HepG2 (cell line): ENCODE results near the gene CD19. TPM values are rescaled to one million over a fixed set of nuclear protein-coding genes. Genes with fewer than 3 reads are reported as not detected.

Experiments used
- ETV6 ChIP-seq: sonication (generic); formaldehyde crosslinking; conservative IDR thresholded peaks from 2 replicates; pipeline ENCODE4 v1.4.0; 2020; ENCODE audit warnings: missing genetic modification reagents
- FOXC1 ChIP-seq: sonication (generic); formaldehyde crosslinking; IDR thresholded peaks from 2 replicates; pipeline ENCODE4 v1.8.0; 2022; ENCODE audit warnings: mild to moderate bottlenecking, missing genetic modification reagents, borderline replicate concordance
- HDAC2 ChIP-seq: sonication (generic); formaldehyde crosslinking; IDR thresholded peaks from 2 replicates; pipeline ENCODE4 v1.4.0; 2020; ENCODE audit warnings: missing genetic modification reagents
- HMGA1 ChIP-seq: sonication (generic); formaldehyde crosslinking; conservative IDR thresholded peaks from 2 replicates; pipeline ENCODE4 v1.4.0; 2020; ENCODE audit warnings: missing genetic modification reagents
- MYC ChIP-seq: sonication (generic); formaldehyde crosslinking; IDR thresholded peaks from 2 replicates; pipeline ENCODE4 v1.9.0; 2021; ENCODE audit warnings: missing genetic modification reagents, borderline replicate concordance
- SRSF4 ChIP-seq: fragments of 200-400 bp; formaldehyde crosslinking; IDR thresholded peaks from one replicate; pipeline ENCODE4 v1.6.1; 2018; ENCODE audit warnings: mild to moderate bottlenecking, low read depth, low read length, moderate library complexity; ENCODE audit not compliant: poor library complexity, severe bottlenecking
- TOPORS ChIP-seq: sonication (generic); formaldehyde crosslinking; IDR thresholded peaks from 2 replicates; pipeline ENCODE4 v1.8.0; 2023; ENCODE audit warnings: mild to moderate bottlenecking, missing genetic modification reagents
- ZFP36L2 ChIP-seq: sonication (generic); formaldehyde crosslinking; IDR thresholded peaks from 2 replicates; pipeline ENCODE4 v1.4.0; 2020; ENCODE audit warnings: missing genetic modification reagents
- ZFX ChIP-seq: sonication (generic); formaldehyde crosslinking; IDR thresholded peaks from 2 replicates; pipeline ENCODE4 v1.4.0; 2020; ENCODE audit warnings: mild to moderate bottlenecking, low read depth, missing genetic modification reagents, moderate library complexity
- ZNF224 ChIP-seq: sonication (generic); formaldehyde crosslinking; IDR thresholded peaks from 2 replicates; pipeline ENCODE4 v1.5.0; 2020; ENCODE audit warnings: mild to moderate bottlenecking, missing genetic modification reagents
- ZNF282 ChIP-seq: fragments of 450-650 bp; IDR thresholded peaks from 2 replicates; pipeline ENCODE4 v1.6.1; 2018; ENCODE audit not compliant: partially characterized antibody
- ZNF329 ChIP-seq: sonication (generic); formaldehyde crosslinking; IDR thresholded peaks from 2 replicates; pipeline ENCODE4 v1.9.0; 2021; ENCODE audit warnings: low read depth, mild to moderate bottlenecking, missing genetic modification reagents
- ZNF33B ChIP-seq: sonication (generic); formaldehyde crosslinking; IDR thresholded peaks from 2 replicates; pipeline ENCODE4 v1.5.1; 2020; ENCODE audit warnings: mild to moderate bottlenecking, missing genetic modification reagents
- ZNF468 ChIP-seq: sonication (generic); formaldehyde crosslinking; IDR thresholded peaks from 2 replicates; pipeline ENCODE4 v1.8.0; 2022; ENCODE audit warnings: mild to moderate bottlenecking, moderate library complexity, missing genetic modification reagents
- ZNF713 ChIP-seq: sonication (generic); formaldehyde crosslinking; IDR thresholded peaks from 2 replicates; pipeline ENCODE4 v1.4.0; 2020; ENCODE audit warnings: mild to moderate bottlenecking, missing genetic modification reagents
- polyA plus RNA-seq, 8 experiments: library from polyadenylated mRNA; depleted of rRNA in 3 of 8; stranded (reverse) in 7 of 8; unstranded in 1 of 8; fragments of >200 nt; fragmentation: Illumina TruSeq in 4 of 8; extraction: Trizol in 4 of 8; gene quantifications; 2 replicates each; pipeline versions ENCODE4 v1.2.1 to v1.2.3, GENCODE V29; 2011 to 2016; ENCODE audit warnings: low read depth in 4 of 8, missing spikeins in 1 of 8, mixed read lengths in 1 of 8; ENCODE audit not compliant: insufficient read depth in 1 of 8
- total RNA-seq, 5 experiments: library from RNA; depleted of rRNA; stranded (reverse); fragments of >200 nt; fragmentation: Illumina TruSeq; extraction: Trizol; gene quantifications; 2 replicates each; pipeline ENCODE4 v1.2.3, GENCODE V29; 2016; ENCODE audit warnings: low read depth in 1 of 5
- TF ChIP-seq, protein P1 (sequence below): sonication (generic); formaldehyde crosslinking; IDR thresholded peaks from 2 replicates; pipeline ENCODE4 v1.4.0; 2020; ENCODE audit warnings: missing genetic modification reagents
- TF ChIP-seq, protein P2 (sequence below): sonication (generic); formaldehyde crosslinking; conservative IDR thresholded peaks from 2 replicates; pipeline ENCODE4 v1.8.0; 2022; ENCODE audit warnings: low read depth, missing genetic modification reagents
- TF ChIP-seq, protein P3 (sequence below): sonication (generic); formaldehyde crosslinking; IDR thresholded peaks from 2 replicates; pipeline ENCODE4; 2020; ENCODE audit warnings: missing genetic modification reagents, mild to moderate bottlenecking, borderline replicate concordance
- TF ChIP-seq, protein P4 (sequence below): IDR thresholded peaks from 2 replicates; pipeline ENCODE4 v1.6.1; 2016
- TF ChIP-seq, protein P5 (sequence below): sonication (generic); formaldehyde crosslinking; IDR thresholded peaks from 2 replicates; pipeline ENCODE4 v1.4.0; 2020; ENCODE audit warnings: missing genetic modification reagents

Gene CD19
- total and polyA plus RNA-seq, 2 of the 13 experiments (the other 11 are each of a cell fraction or from before 2014, with no cell fraction given): 0.55 to 1.1 TPM

DNA sequence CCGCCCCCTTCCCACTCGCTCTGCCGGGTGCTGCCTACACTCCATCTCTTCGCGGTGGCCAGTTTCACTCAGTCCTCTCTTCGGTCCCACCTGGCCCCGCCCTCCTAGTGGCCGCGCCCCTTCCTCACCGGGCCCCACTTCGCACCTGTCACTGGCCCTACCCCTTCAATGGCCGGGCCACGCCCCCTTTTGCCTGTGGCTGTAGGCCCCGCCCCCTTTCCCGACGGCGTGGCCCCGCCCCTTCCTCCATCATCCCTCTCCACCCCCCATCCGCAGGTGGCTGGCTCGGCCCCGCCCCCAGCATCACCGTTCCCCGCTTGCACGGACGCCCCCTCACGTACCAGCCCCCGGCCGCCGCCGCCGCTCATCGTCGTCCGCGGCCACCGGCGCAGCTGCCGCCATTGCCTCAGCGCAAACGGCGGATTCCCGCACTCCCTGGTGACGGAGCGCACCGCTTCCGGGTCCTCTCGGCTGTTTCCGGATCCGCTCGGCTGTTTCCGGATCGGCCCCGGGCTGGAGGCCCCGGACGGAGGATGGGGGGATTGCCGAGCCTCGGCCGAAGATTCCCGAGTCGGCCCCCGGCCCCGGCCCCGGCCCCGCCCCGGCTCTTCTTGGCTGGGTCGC is 6.9 kb upstream of the CD19 start, which contains the start of gene RABEP2 (continued):
- TF ChIP-seq, protein P1, sequence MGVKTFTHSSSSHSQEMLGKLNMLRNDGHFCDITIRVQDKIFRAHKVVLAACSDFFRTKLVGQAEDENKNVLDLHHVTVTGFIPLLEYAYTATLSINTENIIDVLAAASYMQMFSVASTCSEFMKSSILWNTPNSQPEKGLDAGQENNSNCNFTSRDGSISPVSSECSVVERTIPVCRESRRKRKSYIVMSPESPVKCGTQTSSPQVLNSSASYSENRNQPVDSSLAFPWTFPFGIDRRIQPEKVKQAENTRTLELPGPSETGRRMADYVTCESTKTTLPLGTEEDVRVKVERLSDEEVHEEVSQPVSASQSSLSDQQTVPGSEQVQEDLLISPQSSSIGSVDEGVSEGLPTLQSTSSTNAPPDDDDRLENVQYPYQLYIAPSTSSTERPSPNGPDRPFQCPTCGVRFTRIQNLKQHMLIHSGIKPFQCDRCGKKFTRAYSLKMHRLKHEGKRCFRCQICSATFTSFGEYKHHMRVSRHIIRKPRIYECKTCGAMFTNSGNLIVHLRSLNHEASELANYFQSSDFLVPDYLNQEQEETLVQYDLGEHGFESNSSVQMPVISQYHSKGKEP (CRISPR knock-in tag): no peak
- TF ChIP-seq ZNF713 (CRISPR knock-in tag): no peak
- no peak for TF ChIP-seq HMGA1 (CRISPR knock-in tag)
- no peak for TF ChIP-seq TOPORS (CRISPR knock-in tag)
- no peak for TF ChIP-seq ZFX (CRISPR knock-in tag)
- TF ChIP-seq ZFP36L2 (CRISPR knock-in tag): no peak
- TF ChIP-seq, protein P2, sequence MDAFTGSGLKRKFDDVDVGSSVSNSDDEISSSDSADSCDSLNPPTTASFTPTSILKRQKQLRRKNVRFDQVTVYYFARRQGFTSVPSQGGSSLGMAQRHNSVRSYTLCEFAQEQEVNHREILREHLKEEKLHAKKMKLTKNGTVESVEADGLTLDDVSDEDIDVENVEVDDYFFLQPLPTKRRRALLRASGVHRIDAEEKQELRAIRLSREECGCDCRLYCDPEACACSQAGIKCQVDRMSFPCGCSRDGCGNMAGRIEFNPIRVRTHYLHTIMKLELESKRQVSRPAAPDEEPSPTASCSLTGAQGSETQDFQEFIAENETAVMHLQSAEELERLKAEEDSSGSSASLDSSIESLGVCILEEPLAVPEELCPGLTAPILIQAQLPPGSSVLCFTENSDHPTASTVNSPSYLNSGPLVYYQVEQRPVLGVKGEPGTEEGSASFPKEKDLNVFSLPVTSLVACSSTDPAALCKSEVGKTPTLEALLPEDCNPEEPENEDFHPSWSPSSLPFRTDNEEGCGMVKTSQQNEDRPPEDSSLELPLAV (CRISPR knock-in tag): no peak
- TF ChIP-seq SRSF4: no peak
- TF ChIP-seq, protein P3, sequence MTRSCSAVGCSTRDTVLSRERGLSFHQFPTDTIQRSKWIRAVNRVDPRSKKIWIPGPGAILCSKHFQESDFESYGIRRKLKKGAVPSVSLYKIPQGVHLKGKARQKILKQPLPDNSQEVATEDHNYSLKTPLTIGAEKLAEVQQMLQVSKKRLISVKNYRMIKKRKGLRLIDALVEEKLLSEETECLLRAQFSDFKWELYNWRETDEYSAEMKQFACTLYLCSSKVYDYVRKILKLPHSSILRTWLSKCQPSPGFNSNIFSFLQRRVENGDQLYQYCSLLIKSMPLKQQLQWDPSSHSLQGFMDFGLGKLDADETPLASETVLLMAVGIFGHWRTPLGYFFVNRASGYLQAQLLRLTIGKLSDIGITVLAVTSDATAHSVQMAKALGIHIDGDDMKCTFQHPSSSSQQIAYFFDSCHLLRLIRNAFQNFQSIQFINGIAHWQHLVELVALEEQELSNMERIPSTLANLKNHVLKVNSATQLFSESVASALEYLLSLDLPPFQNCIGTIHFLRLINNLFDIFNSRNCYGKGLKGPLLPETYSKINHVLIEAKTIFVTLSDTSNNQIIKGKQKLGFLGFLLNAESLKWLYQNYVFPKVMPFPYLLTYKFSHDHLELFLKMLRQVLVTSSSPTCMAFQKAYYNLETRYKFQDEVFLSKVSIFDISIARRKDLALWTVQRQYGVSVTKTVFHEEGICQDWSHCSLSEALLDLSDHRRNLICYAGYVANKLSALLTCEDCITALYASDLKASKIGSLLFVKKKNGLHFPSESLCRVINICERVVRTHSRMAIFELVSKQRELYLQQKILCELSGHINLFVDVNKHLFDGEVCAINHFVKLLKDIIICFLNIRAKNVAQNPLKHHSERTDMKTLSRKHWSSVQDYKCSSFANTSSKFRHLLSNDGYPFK (CRISPR knock-in tag): peak; percentile 73; the same call in 1 of the 2 replicates
- no peak; the same call in 1 of the 2 replicates for TF ChIP-seq ZNF33B (CRISPR knock-in tag)
- TF ChIP-seq FOXC1 (CRISPR knock-in tag): peak; percentile 60; the same call in 1 of the 2 replicates
- TF ChIP-seq, protein P4, sequence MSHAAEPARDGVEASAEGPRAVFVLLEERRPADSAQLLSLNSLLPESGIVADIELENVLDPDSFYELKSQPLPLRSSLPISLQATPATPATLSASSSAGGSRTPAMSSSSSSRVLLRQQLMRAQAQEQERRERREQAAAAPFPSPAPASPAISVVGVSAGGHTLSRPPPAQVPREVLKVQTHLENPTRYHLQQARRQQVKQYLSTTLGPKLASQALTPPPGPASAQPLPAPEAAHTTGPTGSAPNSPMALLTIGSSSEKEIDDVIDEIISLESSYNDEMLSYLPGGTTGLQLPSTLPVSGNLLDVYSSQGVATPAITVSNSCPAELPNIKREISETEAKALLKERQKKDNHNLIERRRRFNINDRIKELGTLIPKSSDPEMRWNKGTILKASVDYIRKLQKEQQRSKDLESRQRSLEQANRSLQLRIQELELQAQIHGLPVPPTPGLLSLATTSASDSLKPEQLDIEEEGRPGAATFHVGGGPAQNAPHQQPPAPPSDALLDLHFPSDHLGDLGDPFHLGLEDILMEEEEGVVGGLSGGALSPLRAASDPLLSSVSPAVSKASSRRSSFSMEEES (CRISPR knock-in tag): no peak
- no peak for TF ChIP-seq ETV6 (CRISPR knock-in tag)
- no peak for TF ChIP-seq ZNF329 (CRISPR knock-in tag)
- peak; percentile 52; the same call in 1 of the 2 replicates for TF ChIP-seq MYC
- TF ChIP-seq ZNF468 (CRISPR knock-in tag): no peak
- no peak for TF ChIP-seq ZNF282
- TF ChIP-seq, protein P5, sequence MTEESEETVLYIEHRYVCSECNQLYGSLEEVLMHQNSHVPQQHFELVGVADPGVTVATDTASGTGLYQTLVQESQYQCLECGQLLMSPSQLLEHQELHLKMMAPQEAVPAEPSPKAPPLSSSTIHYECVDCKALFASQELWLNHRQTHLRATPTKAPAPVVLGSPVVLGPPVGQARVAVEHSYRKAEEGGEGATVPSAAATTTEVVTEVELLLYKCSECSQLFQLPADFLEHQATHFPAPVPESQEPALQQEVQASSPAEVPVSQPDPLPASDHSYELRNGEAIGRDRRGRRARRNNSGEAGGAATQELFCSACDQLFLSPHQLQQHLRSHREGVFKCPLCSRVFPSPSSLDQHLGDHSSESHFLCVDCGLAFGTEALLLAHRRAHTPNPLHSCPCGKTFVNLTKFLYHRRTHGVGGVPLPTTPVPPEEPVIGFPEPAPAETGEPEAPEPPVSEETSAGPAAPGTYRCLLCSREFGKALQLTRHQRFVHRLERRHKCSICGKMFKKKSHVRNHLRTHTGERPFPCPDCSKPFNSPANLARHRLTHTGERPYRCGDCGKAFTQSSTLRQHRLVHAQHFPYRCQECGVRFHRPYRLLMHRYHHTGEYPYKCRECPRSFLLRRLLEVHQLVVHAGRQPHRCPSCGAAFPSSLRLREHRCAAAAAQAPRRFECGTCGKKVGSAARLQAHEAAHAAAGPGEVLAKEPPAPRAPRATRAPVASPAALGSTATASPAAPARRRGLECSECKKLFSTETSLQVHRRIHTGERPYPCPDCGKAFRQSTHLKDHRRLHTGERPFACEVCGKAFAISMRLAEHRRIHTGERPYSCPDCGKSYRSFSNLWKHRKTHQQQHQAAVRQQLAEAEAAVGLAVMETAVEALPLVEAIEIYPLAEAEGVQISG (CRISPR knock-in tag): no peak; the same call in 1 of the 2 replicates
- TF ChIP-seq HDAC2 (CRISPR knock-in tag): no peak
- no peak for TF ChIP-seq ZNF224 (CRISPR knock-in tag)
